Right atrium auricular region (tissue), 2 donors: ENCODE results near the gene CCL16. TPM values are rescaled to one million over a fixed set of nuclear protein-coding genes. Genes with fewer than 3 reads are reported as not detected.
A peak's percentile ranks its signal among the peaks of the same experiment; 100 is the strongest.

Experiments used
- DNase-seq: peaks from one replicate; pipeline ENCODE4 v3.0.0-alpha.2; 2019; ENCODE audit warnings: low spot score
- H3K27ac ChIP-seq, 2 donors: fragments of 200-600 bp; sonication (generic); 1 replicate in 1 of 2; 2 replicates in 1 of 2; pipeline ENCODE4 v1.5.1; 2016 to 2019
- H3K27me3 ChIP-seq, 2 donors: fragments of 200-600 bp; sonication (generic); one replicate each; pipeline versions ENCODE4 v1.5.1 to v1.6.0; 2017 to 2019
- H3K36me3 ChIP-seq: fragments of 200-600 bp; sonication (generic); one replicate; pipeline ENCODE4 v1.5.1; 2016
- H3K4me1 ChIP-seq, 2 donors: fragments of 200-600 bp; sonication (generic); one replicate each; pipeline versions ENCODE4 v1.5.1 to v1.6.0; 2017 to 2019
- H3K4me3 ChIP-seq, 2 donors: fragments of 200-600 bp; sonication (generic); 1 replicate in 1 of 2; 2 replicates in 1 of 2; pipeline ENCODE4 v1.5.1; 2017 to 2019; ENCODE audit warnings: mild to moderate bottlenecking in 1 of 2, moderate library complexity in 1 of 2
- H3K9me3 ChIP-seq, 2 donors: fragments of 200-600 bp; sonication (generic); one replicate each; pipeline ENCODE4 v1.5.1; 2019
- total RNA-seq, 2 donors: library from RNA; depleted of rRNA; stranded (reverse); fragments of >200 nt; gene quantifications; one replicate each; pipeline ENCODE4 v1.1.0, GENCODE V29; 2016
- TF ChIP-seq, protein P1 (sequence below), 2 donors: fragments of 200-600 bp; sonication (generic); IDR thresholded peaks; one replicate each; pipeline ENCODE4 v1.5.1; 2019; ENCODE audit warnings: antibody characterized with exemption in 2 of 2

CCL16 gene
- total RNA-seq, 2 donors from 2014 or later = not detected

- no peaks in the 10 kb centered on the region for H3K36me3 ChIP-seq
Measured at GRCh38 chr17:35932586-35932985, 48.7 kb downstream of the CCL16 start.

DNA sequence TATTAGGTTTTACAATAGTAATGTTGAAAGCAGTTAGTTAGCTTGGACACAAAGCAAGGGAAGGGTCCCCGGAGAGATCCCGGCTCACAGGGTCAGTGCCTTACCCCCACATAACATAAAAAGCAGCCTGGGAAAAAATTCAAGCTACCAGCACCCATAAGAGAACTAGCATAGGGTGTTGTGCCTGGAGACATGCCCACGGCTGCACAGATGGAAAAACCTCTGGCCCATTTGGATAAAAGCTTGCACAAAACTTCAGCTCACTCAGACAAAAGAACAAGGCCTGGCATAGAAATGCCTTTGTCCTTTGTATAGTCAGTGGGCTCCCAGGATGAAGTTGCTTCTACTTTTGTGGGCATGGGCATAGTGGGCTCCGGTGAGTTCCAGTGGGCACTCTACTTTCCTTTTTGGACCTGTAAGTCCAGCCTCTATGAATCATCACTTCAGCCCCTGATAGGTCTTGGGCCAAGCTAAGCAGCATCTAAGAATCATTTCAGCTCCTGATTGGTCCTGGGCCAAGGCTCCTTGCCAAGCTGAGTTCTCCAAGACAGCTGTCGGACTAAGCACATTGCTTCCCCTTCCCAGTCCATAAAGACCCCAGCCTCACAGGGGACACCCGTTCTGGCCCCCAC lies 49.4 kb downstream of the CCL16 start:
- Histone ChIP-seq H3K27ac (no peak overlapping the region), H3K9me3 (no peaks in the 10 kb centered on the region), H3K4me1 (peaks cover 0 to 25% of the 10 kb centered on the region in 2 donors), H3K4me3 (no peak overlapping the region), H3K27me3 (no peaks in the 10 kb centered on the region), H3K36me3 (no peaks in the 10 kb centered on the region)
- no peak for DNase-seq
- TF ChIP-seq, protein P1, sequence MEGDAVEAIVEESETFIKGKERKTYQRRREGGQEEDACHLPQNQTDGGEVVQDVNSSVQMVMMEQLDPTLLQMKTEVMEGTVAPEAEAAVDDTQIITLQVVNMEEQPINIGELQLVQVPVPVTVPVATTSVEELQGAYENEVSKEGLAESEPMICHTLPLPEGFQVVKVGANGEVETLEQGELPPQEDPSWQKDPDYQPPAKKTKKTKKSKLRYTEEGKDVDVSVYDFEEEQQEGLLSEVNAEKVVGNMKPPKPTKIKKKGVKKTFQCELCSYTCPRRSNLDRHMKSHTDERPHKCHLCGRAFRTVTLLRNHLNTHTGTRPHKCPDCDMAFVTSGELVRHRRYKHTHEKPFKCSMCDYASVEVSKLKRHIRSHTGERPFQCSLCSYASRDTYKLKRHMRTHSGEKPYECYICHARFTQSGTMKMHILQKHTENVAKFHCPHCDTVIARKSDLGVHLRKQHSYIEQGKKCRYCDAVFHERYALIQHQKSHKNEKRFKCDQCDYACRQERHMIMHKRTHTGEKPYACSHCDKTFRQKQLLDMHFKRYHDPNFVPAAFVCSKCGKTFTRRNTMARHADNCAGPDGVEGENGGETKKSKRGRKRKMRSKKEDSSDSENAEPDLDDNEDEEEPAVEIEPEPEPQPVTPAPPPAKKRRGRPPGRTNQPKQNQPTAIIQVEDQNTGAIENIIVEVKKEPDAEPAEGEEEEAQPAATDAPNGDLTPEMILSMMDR (IDR thresholded peaks at IDR 0.05) = no peak

More at GRCh38 chr17:35932586-35932985, 48.7 kb downstream of the CCL16 start:
- H3K4me3 ChIP-seq = no peak overlapping the region
- no peak overlapping the region for H3K27ac ChIP-seq
- no peak for DNase-seq
- TF ChIP-seq, protein P1 (IDR thresholded peaks at IDR 0.05) = no peak
- no peaks in the 10 kb centered on the region for H3K27me3 ChIP-seq
- peaks cover 0 to 25% of the 10 kb centered on the region in 2 donors for H3K4me1 ChIP-seq
- H3K9me3 ChIP-seq = no peaks in the 10 kb centered on the region

DNA sequence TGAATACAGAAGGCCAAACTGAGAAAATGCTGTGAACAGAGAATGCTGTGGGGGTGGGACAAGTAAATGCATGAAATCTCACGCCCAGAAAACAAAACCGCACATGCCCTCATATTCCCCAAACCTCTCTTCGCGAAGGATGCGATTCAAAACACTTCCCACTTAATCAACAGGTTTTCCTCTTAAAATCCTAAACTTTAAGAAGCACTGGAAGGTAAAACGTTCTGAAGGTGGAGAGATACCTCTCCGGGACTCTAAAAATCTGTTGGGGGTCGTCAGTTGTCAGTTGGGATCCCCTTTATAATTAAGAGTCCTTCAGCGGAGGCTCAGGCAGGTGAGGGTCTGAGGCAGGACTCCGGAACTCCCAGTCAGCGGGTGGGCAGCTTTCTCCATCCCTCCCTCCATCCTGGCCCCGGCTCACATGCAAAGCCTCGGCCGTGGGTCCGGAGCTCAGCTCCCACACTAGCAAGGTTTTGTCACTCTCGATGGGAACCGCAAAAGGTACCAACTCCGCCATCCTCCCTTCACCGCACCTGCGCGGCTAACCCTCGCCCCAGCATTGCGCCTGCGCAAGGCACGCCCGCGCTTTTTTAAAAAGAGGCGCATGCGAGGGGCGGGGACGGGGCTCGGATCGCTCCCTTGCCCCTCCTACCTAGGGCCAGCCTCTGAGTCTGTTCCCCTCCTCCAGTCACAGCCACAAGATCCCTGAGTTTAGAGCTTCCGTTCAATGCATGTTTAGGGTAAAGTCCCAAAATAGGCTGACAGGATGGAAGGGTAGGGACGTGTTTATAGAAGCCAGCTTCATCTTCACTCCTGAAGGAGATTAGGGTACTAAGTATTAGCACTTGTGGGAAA lies 50.9 kb downstream of the CCL16 start, which contains the start of gene RDM1:
RDM1 (minus strand) TSS at position 563 of the 855 bp plus-strand sequence; CDS start at position 517, 46 bp downstream.
- no peaks in the 10 kb centered on the region for H3K9me3 ChIP-seq
- TF ChIP-seq, protein P1 (IDR thresholded peaks at IDR 0.05) = no peak
- H3K4me1 ChIP-seq = peaks cover 0 to 25% of the 10 kb centered on the region in 2 donors
- H3K27me3 ChIP-seq = no peaks in the 10 kb centered on the region
- H3K27ac ChIP-seq = no peak within 1 kb of the TSS
- H3K4me3 ChIP-seq = peak within 1 kb of the TSS; percentile 2 to 43
- no peaks in the 10 kb centered on the region for H3K36me3 ChIP-seq
- DNase-seq = no peak

DNA sequence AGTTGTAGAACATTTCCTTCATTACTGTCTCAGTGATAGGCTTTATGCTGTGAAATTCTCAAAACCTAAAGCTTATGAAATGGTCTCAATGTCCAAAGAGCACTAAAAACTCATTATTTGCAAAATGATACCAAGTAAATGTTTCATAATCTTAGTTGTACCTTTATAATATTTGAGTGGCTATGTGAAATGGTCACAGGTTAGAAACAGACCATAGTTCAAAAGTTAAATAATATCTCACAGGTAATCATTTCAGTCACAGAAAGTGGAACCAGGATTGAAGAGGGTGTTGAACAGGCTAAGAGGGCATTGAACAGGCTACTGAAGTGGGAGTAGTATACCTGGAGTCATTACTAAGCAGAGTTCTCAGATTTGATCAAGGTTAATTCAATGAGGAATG lies 53.6 kb downstream of the CCL16 start:
- no peak overlapping the region for H3K4me3 ChIP-seq
- no peaks in the 10 kb centered on the region for H3K36me3 ChIP-seq
- H3K4me1 ChIP-seq = peaks cover 0 to 25% of the 10 kb centered on the region in 2 donors
- TF ChIP-seq, protein P1 (IDR thresholded peaks at IDR 0.05) = no peak
- H3K9me3 ChIP-seq = no peaks in the 10 kb centered on the region
- DNase-seq = no peak
- no peak overlapping the region for H3K27ac ChIP-seq
- H3K27me3 ChIP-seq = no peaks in the 10 kb centered on the region

Other genes with a start within 250 kb of the CCL16 start
- gene RASL10B, start 249.9 kb downstream of the CCL16 start, total RNA-seq = 10 to 100 TPM; 39.2 to 61.9 TPM
- gene GAS2L2, start 228.3 kb downstream of the CCL16 start, total RNA-seq = not detected
- not detected for gene C17orf50, start 220.6 kb downstream of the CCL16 start, total RNA-seq
- gene MMP28, start 185.9 kb downstream of the CCL16 start, total RNA-seq = 10 to 100 TPM; 10.5 to 14.9 TPM
- gene TAF15, start 172.0 kb downstream of the CCL16 start, total RNA-seq = 10 to 100 TPM; 25.7 to 31.7 TPM
- gene HEATR9, start 112.6 kb downstream of the CCL16 start, total RNA-seq = not detected
- 1 to 10 TPM; 1.0 to 3.1 TPM for gene CCL5, start 101.1 kb downstream of the CCL16 start, total RNA-seq
- not detected for gene RDM1, start 50.7 kb downstream of the CCL16 start, total RNA-seq
- not detected for gene LYZL6, start 37.8 kb downstream of the CCL16 start, total RNA-seq
- gene CCL14, start 5.2 kb upstream of the CCL16 start, total RNA-seq = 10 to 100 TPM in 1 of 2 donors, 1 to 10 TPM in 1; 4.1 to 13.0 TPM
- gene CCL15, start 20.1 kb upstream of the CCL16 start, total RNA-seq = not detected
- gene CCL23, start 36.5 kb upstream of the CCL16 start, total RNA-seq = not detected
- 1 to 10 TPM; 1.0 to 3.6 TPM for gene CCL18, start 82.8 kb upstream of the CCL16 start, total RNA-seq
- gene CCL3, start 108.6 kb upstream of the CCL16 start, total RNA-seq = 1 to 10 TPM; 1.0 to 2.0 TPM
- 1 to 10 TPM; 1.7 to 2.8 TPM for gene CCL4, start 122.3 kb upstream of the CCL16 start, total RNA-seq
- gene TBC1D3B, start 195.1 kb upstream of the CCL16 start, total RNA-seq = not detected
- not detected for gene CCL3L1, start 215.3 kb upstream of the CCL16 start, total RNA-seq
- gene CCL4L2, start 229.6 kb upstream of the CCL16 start, total RNA-seq = under 1 TPM in 1 of 2 donors, not detected in 1; 0.39 TPM